ENCODE data around the gene PREB. TPM values are rescaled to one million over a fixed set of nuclear protein-coding genes. Genes with fewer than 3 reads are reported as not detected.

PREB gene
- total RNA-seq, 1 donor from 2014 or later = 37.7 TPM

GRCh38 chr2:27081984-27082772 lies 52.3 kb downstream of the PREB start:
- TF ChIP-seq, protein P1, sequence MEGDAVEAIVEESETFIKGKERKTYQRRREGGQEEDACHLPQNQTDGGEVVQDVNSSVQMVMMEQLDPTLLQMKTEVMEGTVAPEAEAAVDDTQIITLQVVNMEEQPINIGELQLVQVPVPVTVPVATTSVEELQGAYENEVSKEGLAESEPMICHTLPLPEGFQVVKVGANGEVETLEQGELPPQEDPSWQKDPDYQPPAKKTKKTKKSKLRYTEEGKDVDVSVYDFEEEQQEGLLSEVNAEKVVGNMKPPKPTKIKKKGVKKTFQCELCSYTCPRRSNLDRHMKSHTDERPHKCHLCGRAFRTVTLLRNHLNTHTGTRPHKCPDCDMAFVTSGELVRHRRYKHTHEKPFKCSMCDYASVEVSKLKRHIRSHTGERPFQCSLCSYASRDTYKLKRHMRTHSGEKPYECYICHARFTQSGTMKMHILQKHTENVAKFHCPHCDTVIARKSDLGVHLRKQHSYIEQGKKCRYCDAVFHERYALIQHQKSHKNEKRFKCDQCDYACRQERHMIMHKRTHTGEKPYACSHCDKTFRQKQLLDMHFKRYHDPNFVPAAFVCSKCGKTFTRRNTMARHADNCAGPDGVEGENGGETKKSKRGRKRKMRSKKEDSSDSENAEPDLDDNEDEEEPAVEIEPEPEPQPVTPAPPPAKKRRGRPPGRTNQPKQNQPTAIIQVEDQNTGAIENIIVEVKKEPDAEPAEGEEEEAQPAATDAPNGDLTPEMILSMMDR (IDR thresholded peaks at IDR 0.05) = no peak
- H3K4me1 ChIP-seq = peaks cover 43% of the 10 kb centered on the region
- intact Hi-C loops (cut with DNase I) = no loop called here
- no peak for ATAC-seq
- peak overlapping the region; percentile 85 for H3K27ac ChIP-seq
- no peaks in the 10 kb centered on the region for H3K36me3 ChIP-seq
- H3K4me3 ChIP-seq = no peak overlapping the region
- no peaks in the 10 kb centered on the region for H3K27me3 ChIP-seq (ENCODE audit: low read depth)
- no peaks in the 10 kb centered on the region for H3K9me3 ChIP-seq
- no peak for DNase-seq

Other genes starting within 250 kb of the PREB start
- 27.1 TPM for gene MAPRE3, start 164.0 kb downstream of the PREB start, total RNA-seq
- gene TMEM214, start 101.7 kb downstream of the PREB start, total RNA-seq = 62.9 TPM
- 18.9 TPM for gene AGBL5, start 83.0 kb downstream of the PREB start, total RNA-seq
- 243 TPM for gene OST4, start 63.0 kb downstream of the PREB start, total RNA-seq
- 56.3 TPM for gene EMILIN1, start 56.0 kb downstream of the PREB start, total RNA-seq
- gene KHK, start 47.9 kb downstream of the PREB start, total RNA-seq = 5.1 TPM
- 0.74 TPM for gene CGREF1, start 15.5 kb downstream of the PREB start, total RNA-seq
- gene ABHD1, start 10.8 kb downstream of the PREB start, total RNA-seq = 0.21 TPM
- not detected for gene PRR30, start 4.8 kb upstream of the PREB start, total RNA-seq
- 1.2 TPM for gene TCF23, start 14.4 kb upstream of the PREB start, total RNA-seq
- 102 TPM for gene ATRAID, start 77.4 kb upstream of the PREB start, total RNA-seq
- 20.8 TPM for gene SLC5A6, start 77.6 kb upstream of the PREB start, total RNA-seq
- 28.8 TPM for gene CAD, start 82.7 kb upstream of the PREB start, total RNA-seq
- gene SLC30A3, start 128.4 kb upstream of the PREB start, total RNA-seq = 0.80 TPM
- not detected for gene DNAJC5G, start 140.8 kb upstream of the PREB start, total RNA-seq
- gene TRIM54, start 147.8 kb upstream of the PREB start, total RNA-seq = not detected
- 4.0 TPM for gene UCN, start 173.8 kb upstream of the PREB start, total RNA-seq
- gene MPV17, start 188.5 kb upstream of the PREB start, total RNA-seq = 79.2 TPM
- gene GTF3C2, start 222.1 kb upstream of the PREB start, total RNA-seq = 56.4 TPM
- gene EIF2B4, start 235.7 kb upstream of the PREB start, total RNA-seq = 32.9 TPM
- gene SNX17, start 236.0 kb upstream of the PREB start, total RNA-seq = 107 TPM
- 13.9 TPM for gene ZNF513, start 246.1 kb upstream of the PREB start, total RNA-seq